Measurements from ENCODE around the gene PEDS1. TPM values are rescaled to one million over a fixed set of nuclear protein-coding genes. Genes with fewer than 3 reads are reported as not detected.

The PEDS1 gene
- total and polyA plus RNA-seq, 10 of the 15 experiments (the other 5 are each of a cell fraction or from before 2014, with no cell fraction given): 1.7 to 25.6 (median 16.8) TPM

GRCh38 chr20:50146732-50147662 is 6.5 kb downstream of the PEDS1 start:
- SMC1A ChIA-PET (ENCODE audit: uncharacterized antibody, unreplicated experiment): interaction anchor here (0.6 to 2.8 kb wide), 7 partner anchors 19 to 76 kb away, joined by 3 to 12 read pairs (median 5); no protein-coding TSS in a partner anchor
- Histone ChIP-seq H3K27ac (ENCODE audit: control insufficient read depth, insufficient read depth) (peak overlapping the region; percentile 93), H3K4me1 (ENCODE audit: control insufficient read depth, insufficient read depth, low read length) (peaks cover 15% of the 10 kb centered on the region), H3K36me3 (ENCODE audit: control insufficient read depth in 2 of 2, insufficient read depth in 2 of 2, low read length in 1 of 2) (peaks cover 4 to 7% of the 10 kb centered on the region in 2 experiments), H3K4me2 (ENCODE audit: control insufficient read depth, insufficient read depth) (peak overlapping the region; percentile 83), H3K9ac (ENCODE audit: control insufficient read depth, insufficient read depth, low read length) (peak overlapping the region; percentile 88), H4K20me1 (ENCODE audit: control insufficient read depth, insufficient read depth) (no peaks in the 10 kb centered on the region), H3K27me3 (replicated peaks in 1 of 2; ENCODE audit: control insufficient read depth in 2 of 2, insufficient read depth in 2 of 2, low read length in 1 of 2) (no peaks in the 10 kb centered on the region), H3K4me3 (peak overlapping the region; percentile 62; the same call in 1 of the 2 replicates), H2AFZ (ENCODE audit: control insufficient read depth, low read depth, low read length) (peak overlapping the region; percentile 68), H3K9me3 (replicated peaks; ENCODE audit: control insufficient read depth, insufficient read depth, low read length) (no peaks in the 10 kb centered on the region), H3K79me2 (ENCODE audit: control insufficient read depth, insufficient read depth, low read length) (peaks cover 45% of the 10 kb centered on the region)
- intact Hi-C loops (cut with micrococcal nuclease; ENCODE audit: unreplicated experiment) (no loop called here), in situ Hi-C loops (cut with MboI) (no loop called here)
- FAIRE-seq (peak; percentile 98), DNase-seq (ENCODE audit: low read depth, low spot score) (peak; percentile 45), ATAC-seq (peak; percentile 96)
- WGBS (ENCODE audit: insufficient coverage, insufficient replicate concordance, low lambda C conversion rate, missing lambda C conversion rate): 29% methylated on average over 17 of the region's 17 CpGs
- RAD21 ChIA-PET (ENCODE audit: unreplicated experiment): interaction anchor here (1.3 to 1.4 kb wide), 2 partner anchors 22 to 31 kb away, joined by 6 read pairs; no protein-coding TSS in a partner anchor
- TSS peak; percentile 5 for BruUV-seq (replicated peaks)
- POLR2A ChIA-PET: interaction anchor here (0.7 to 1.1 kb wide), 3 partner anchors 13 to 31 kb away, joined by 3 to 6 read pairs (median 4); no protein-coding TSS in a partner anchor
- CTCF ChIA-PET: interaction anchor here (1.0 to 2.9 kb wide), 11 partner anchors 19 to 168 kb away, joined by 3 to 23 read pairs (median 4); no protein-coding TSS in a partner anchor
- TF ChIP-seq POU2F2 (IDR thresholded peaks at IDR 0.05; ENCODE audit: borderline replicate concordance, low read depth, low read length) (peak; percentile 70; the same call in 2 of the 3 replicates), REST (IDR thresholded peaks at IDR 0.05; ENCODE audit: low read depth, low read length) (0 out of 2 replicates have a peak, but pooled peaks have one; percentile 5), ZNF274 (IDR thresholded peaks at IDR 0.05; ENCODE audit: insufficient read depth, insufficient read length) (no peak), MAX (IDR thresholded peaks at IDR 0.05; ENCODE audit: low read depth, low read length) (peak; percentile 42; the same call in 1 of the 2 replicates), YY1 (IDR thresholded peaks at IDR 0.05; ENCODE audit: low read depth, low read length) (peak; percentile 93), POLR2A (IDR thresholded peaks at IDR 0.05; ENCODE audit: low read depth, low read length) (peak; percentile 80), SKIL (IDR thresholded peaks at IDR 0.05; ENCODE audit: low read depth, poor library complexity, severe bottlenecking) (peak; percentile 26), NBN (IDR thresholded peaks at IDR 0.05) (0 out of 2 replicates have a peak, but pooled peaks have one; percentile 41), SPI1 (IDR thresholded peaks at IDR 0.05; ENCODE audit: borderline replicate concordance, insufficient read depth, low read depth, low read length) (peak; percentile 80)
- TF ChIP-seq, protein P1, sequence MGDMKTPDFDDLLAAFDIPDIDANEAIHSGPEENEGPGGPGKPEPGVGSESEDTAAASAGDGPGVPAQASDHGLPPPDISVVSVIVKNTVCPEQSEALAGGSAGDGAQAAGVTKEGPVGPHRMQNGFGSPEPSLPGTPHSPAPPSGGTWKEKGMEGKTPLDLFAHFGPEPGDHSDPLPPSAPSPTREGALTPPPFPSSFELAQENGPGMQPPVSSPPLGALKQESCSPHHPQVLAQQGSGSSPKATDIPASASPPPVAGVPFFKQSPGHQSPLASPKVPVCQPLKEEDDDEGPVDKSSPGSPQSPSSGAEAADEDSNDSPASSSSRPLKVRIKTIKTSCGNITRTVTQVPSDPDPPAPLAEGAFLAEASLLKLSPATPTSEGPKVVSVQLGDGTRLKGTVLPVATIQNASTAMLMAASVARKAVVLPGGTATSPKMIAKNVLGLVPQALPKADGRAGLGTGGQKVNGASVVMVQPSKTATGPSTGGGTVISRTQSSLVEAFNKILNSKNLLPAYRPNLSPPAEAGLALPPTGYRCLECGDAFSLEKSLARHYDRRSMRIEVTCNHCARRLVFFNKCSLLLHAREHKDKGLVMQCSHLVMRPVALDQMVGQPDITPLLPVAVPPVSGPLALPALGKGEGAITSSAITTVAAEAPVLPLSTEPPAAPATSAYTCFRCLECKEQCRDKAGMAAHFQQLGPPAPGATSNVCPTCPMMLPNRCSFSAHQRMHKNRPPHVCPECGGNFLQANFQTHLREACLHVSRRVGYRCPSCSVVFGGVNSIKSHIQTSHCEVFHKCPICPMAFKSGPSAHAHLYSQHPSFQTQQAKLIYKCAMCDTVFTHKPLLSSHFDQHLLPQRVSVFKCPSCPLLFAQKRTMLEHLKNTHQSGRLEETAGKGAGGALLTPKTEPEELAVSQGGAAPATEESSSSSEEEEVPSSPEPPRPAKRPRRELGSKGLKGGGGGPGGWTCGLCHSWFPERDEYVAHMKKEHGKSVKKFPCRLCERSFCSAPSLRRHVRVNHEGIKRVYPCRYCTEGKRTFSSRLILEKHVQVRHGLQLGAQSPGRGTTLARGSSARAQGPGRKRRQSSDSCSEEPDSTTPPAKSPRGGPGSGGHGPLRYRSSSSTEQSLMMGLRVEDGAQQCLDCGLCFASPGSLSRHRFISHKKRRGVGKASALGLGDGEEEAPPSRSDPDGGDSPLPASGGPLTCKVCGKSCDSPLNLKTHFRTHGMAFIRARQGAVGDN (IDR thresholded peaks at IDR 0.05): peak; percentile 97

All from GM12878 (cell line).